HL-60/S4 (cell line): Measurements from ENCODE around the gene RACK1.

Experiments used
- in situ Hi-C: fragments of 300-500 bp; cut with MboI; formaldehyde crosslinking; loops from 2 replicates; pipeline ENCODE4 v1.14.3; 2022; ENCODE audit warnings: low sequenced_read_pairs

RACK1 gene

GRCh38 chr5:181259974-181260719 is 16.4 kb upstream of the RACK1 start:
- in situ Hi-C loops: no loop called here

GRCh38 chr5:181259283-181259682 is 15.6 kb upstream of the RACK1 start:
- in situ Hi-C loops: no loop called here

GRCh38 chr5:181258576-181258975 is 14.9 kb upstream of the RACK1 start:
- in situ Hi-C loops: no loop called here

GRCh38 chr5:181255836-181256578 is 12.3 kb upstream of the RACK1 start:
- in situ Hi-C loops: no loop called here

GRCh38 chr5:181255276-181255675 is 11.6 kb upstream of the RACK1 start:
- in situ Hi-C loops: no loop called here

GRCh38 chr5:181248277-181248676 is 4.6 kb upstream of the RACK1 start:
- in situ Hi-C loops: no loop called here

- in situ Hi-C loops: no loop called here
Observed at GRCh38 chr5:181246276-181247049, 2.8 kb upstream of the RACK1 start.

GRCh38 chr5:181245427-181246275 is 1.9 kb upstream of the RACK1 start:
- in situ Hi-C loops: no loop called here

GRCh38 chr5:181243018-181243563 is 615 bp downstream of the RACK1 start:
- in situ Hi-C loops: no loop called here

GRCh38 chr5:181242031-181242451 is 1.7 kb downstream of the RACK1 start:
- in situ Hi-C loops: no loop called here

- in situ Hi-C loops: no loop called here
Observed at GRCh38 chr5:181241393-181241975, 2.2 kb downstream of the RACK1 start.

GRCh38 chr5:181239062-181239663 is 4.5 kb downstream of the RACK1 start:
- in situ Hi-C loops: no loop called here

GRCh38 chr5:181237729-181238385 is 5.8 kb downstream of the RACK1 start:
- in situ Hi-C loops: no loop called here

- in situ Hi-C loops: no loop called here
Observed at GRCh38 chr5:181236954-181237641, 6.6 kb downstream of the RACK1 start.

- in situ Hi-C loops: no loop called here
Observed at GRCh38 chr5:181236471-181236870, 7.2 kb downstream of the RACK1 start.

GRCh38 chr5:181235689-181236366 is 7.9 kb downstream of the RACK1 start:
- in situ Hi-C loops: no loop called here

- in situ Hi-C loops: no loop called here
Observed at GRCh38 chr5:181235323-181235688, 8.4 kb downstream of the RACK1 start.
